ENCODE measurements around the gene PRKG1.

Gene PRKG1

DNA sequence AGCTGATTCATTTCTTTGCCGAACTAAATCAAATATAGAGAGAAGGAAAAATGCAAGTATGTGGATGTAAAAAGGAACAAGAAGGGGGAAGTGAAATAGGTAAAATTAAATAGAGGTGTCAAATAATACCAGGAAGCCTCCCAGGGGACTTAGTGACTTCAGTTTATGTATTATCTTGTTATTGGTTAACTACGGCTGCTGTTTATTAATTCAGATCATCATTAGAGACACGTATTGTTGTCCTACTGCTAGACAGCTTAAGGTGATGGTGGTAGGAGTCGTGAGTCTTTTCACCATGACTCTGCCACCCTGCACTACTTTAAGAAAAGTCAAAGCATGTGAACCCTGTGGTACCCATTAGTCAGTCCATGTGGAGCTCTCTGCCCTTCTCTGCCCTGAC is 289.1 kb downstream of the PRKG1 start:
- Histone ChIP-seq H3K79me2 (ENCODE audit: insufficient read depth, low read length) (no peaks in the 10 kb centered on the region), H3K4me2 (ENCODE audit: low read depth, low read length, poor library complexity, severe bottlenecking) (no peak overlapping the region), H3K27ac (ENCODE audit: low read depth, low read length) (no peak overlapping the region), H3K36me3 (ENCODE audit: low read length) (no peaks in the 10 kb centered on the region), H3K9me2 (replicated peaks; ENCODE audit: insufficient read depth, low read length) (no peaks in the 10 kb centered on the region), H3K27me3 (ENCODE audit: low read length) (no peaks in the 10 kb centered on the region), H3K9ac (ENCODE audit: low read length) (no peak overlapping the region), H2AFZ (ENCODE audit: low read depth, low read length, severe bottlenecking) (no peak overlapping the region), H3K4me3 (ENCODE audit: insufficient read depth, low read length, poor library complexity, severe bottlenecking) (no peak overlapping the region), H3K9me3 (ENCODE audit: insufficient read depth, low read length) (no peaks in the 10 kb centered on the region), H3F3A (ENCODE audit: insufficient read depth) (no peaks in the 10 kb centered on the region), H4K20me1 (ENCODE audit: low read depth, low read length) (no peaks in the 10 kb centered on the region)
- TF ChIP-seq EZH2phosphoT487 (conservative IDR thresholded peaks at IDR 0.05; ENCODE audit: low read length) (no peak), CTCF (IDR thresholded peaks at IDR 0.05; ENCODE audit: insufficient read depth, low read length, poor library complexity, severe bottlenecking) (no peak)

DNA sequence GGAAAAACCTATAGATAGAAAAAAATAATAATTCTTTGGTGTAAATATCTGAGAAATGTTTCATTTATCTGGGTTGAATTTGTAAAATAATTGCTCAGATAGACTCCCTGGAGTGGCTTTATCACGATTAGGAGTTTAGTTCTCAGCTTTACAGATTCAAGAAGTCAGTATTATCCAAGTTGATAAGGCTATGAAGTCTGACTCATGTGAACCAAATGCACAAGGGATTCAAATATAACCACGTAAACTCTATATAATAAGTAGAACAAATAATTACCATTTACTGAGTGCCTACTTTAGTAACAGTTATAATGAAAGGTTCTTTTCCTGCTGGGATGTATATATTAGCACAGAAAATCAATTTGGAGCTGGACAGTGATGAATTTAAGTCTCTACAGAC is 290.4 kb downstream of the PRKG1 start:
- H4K20me1 ChIP-seq (ENCODE audit: low read depth, low read length), result no peaks in the 10 kb centered on the region
- H3K36me3 ChIP-seq (ENCODE audit: low read length), result no peaks in the 10 kb centered on the region
- H3K79me2 ChIP-seq (ENCODE audit: insufficient read depth, low read length), result no peaks in the 10 kb centered on the region
- no peak overlapping the region for H3K4me3 ChIP-seq (ENCODE audit: insufficient read depth, low read length, poor library complexity, severe bottlenecking)
- no peaks in the 10 kb centered on the region for H3K9me3 ChIP-seq (ENCODE audit: insufficient read depth, low read length)
- no peaks in the 10 kb centered on the region for H3K27me3 ChIP-seq (ENCODE audit: low read length)
- H2AFZ ChIP-seq (ENCODE audit: low read depth, low read length, severe bottlenecking), result no peak overlapping the region
- H3K4me2 ChIP-seq (ENCODE audit: low read depth, low read length, poor library complexity, severe bottlenecking), result no peak overlapping the region
- no peak overlapping the region for H3K27ac ChIP-seq (ENCODE audit: low read depth, low read length)
- no peaks in the 10 kb centered on the region for H3K9me2 ChIP-seq (replicated peaks; ENCODE audit: insufficient read depth, low read length)
- TF ChIP-seq CTCF (IDR thresholded peaks at IDR 0.05; ENCODE audit: insufficient read depth, low read length, poor library complexity, severe bottlenecking), result no peak
- no peak for TF ChIP-seq EZH2phosphoT487 (conservative IDR thresholded peaks at IDR 0.05; ENCODE audit: low read length)
- no peak overlapping the region for H3K9ac ChIP-seq (ENCODE audit: low read length)
- no peaks in the 10 kb centered on the region for H3F3A ChIP-seq (ENCODE audit: insufficient read depth)

- no peaks in the 10 kb centered on the region for H3K27me3 ChIP-seq (ENCODE audit: low read length)
These were observed 291.8 kb downstream of the PRKG1 start for GRCh38 chr10:51366044-51366443.

More at GRCh38 chr10:51366044-51366443, 291.8 kb downstream of the PRKG1 start:
- no peak overlapping the region for H2AFZ ChIP-seq (ENCODE audit: low read depth, low read length, severe bottlenecking)
- no peaks in the 10 kb centered on the region for H3F3A ChIP-seq (ENCODE audit: insufficient read depth)
- H3K4me2 ChIP-seq (ENCODE audit: low read depth, low read length, poor library complexity, severe bottlenecking), result no peak overlapping the region
- no peaks in the 10 kb centered on the region for H3K36me3 ChIP-seq (ENCODE audit: low read length)
- no peak overlapping the region for H3K27ac ChIP-seq (ENCODE audit: low read depth, low read length)
- no peak overlapping the region for H3K9ac ChIP-seq (ENCODE audit: low read length)
- no peak for TF ChIP-seq CTCF (IDR thresholded peaks at IDR 0.05; ENCODE audit: insufficient read depth, low read length, poor library complexity, severe bottlenecking)
- no peak for TF ChIP-seq EZH2phosphoT487 (conservative IDR thresholded peaks at IDR 0.05; ENCODE audit: low read length)
- H4K20me1 ChIP-seq (ENCODE audit: low read depth, low read length), result no peaks in the 10 kb centered on the region
- H3K9me3 ChIP-seq (ENCODE audit: insufficient read depth, low read length), result no peaks in the 10 kb centered on the region
- H3K79me2 ChIP-seq (ENCODE audit: insufficient read depth, low read length), result no peaks in the 10 kb centered on the region
- no peak overlapping the region for H3K4me3 ChIP-seq (ENCODE audit: insufficient read depth, low read length, poor library complexity, severe bottlenecking)
- no peaks in the 10 kb centered on the region for H3K9me2 ChIP-seq (replicated peaks; ENCODE audit: insufficient read depth, low read length)
